ENCODE measurements around the gene SLCO4A1.

DNA sequence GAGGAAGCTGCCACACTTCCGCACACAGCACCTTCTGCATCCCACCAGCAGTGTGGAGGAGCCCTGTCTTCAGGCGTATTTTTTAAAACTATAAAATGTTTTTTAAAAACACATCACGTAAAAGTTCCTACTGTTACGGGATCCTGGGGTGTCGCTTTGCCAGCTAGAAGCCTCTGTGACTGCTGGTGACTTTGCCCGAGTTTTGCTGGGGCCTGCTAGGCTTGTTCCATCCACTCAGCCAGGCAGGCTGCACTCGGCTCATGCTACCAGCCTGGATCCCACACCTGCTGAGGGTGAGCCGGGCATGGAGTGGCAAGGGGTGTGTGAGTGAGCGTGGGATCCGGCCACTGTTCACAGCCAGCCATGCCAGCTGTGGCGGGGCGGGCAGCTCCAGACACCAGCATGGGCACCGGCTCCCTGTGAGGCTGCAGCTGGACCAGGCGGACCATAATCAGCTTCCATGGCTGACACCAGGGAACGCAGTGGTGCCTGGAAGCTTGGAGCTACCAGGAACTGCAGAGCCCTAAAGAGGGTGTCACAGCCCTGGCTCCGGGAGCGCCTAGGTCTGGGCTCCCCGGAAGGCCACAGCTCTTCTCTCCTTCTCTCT is 12.3 kb upstream of the SLCO4A1 start:
- TF ChIP-seq POLR2A (IDR thresholded peaks at IDR 0.05; ENCODE audit: low read length) (no peak), GATA1 (IDR thresholded peaks at IDR 0.05; ENCODE audit: low read depth, low read length) (no peak)
